Right lobe of liver (tissue), 6 donors: Measurements from ENCODE around the gene ISM1. TPM values are rescaled to one million over a fixed set of nuclear protein-coding genes. Genes with fewer than 3 reads are reported as not detected.

Experiments
- ATAC-seq, 4 donors: fragments of 200-7000 bp; cut with Tn5 transposase; one replicate each; pipeline ENCODE4 v1.9.1; 2020; ENCODE audit warnings: mild to moderate bottlenecking in 4 of 4, moderate library complexity in 4 of 4
- DNase-seq, 3 donors: peaks; one replicate each; pipeline ENCODE4 v3.0.0-alpha.2; 2020
- H3K27ac ChIP-seq, 3 donors: fragments of 200-600 bp; one replicate each; pipeline ENCODE4 v1.8.0; 2022
- H3K27me3 ChIP-seq, 2 donors: fragments of 200-600 bp; one replicate each; pipeline ENCODE4 v1.8.0; 2022
- H3K36me3 ChIP-seq, 4 donors: fragments of 200-600 bp; sonication (generic) in 1 of 4; one replicate each; pipeline versions ENCODE4 v1.5.1 to v1.8.0; 2017 to 2022; ENCODE audit warnings: control low read depth in 1 of 4
- H3K4me1 ChIP-seq, 4 donors: fragments of 200-600 bp; sonication (generic) in 1 of 4; one replicate each; pipeline versions ENCODE4 v1.5.1 to v1.8.0; 2017 to 2022; ENCODE audit warnings: control low read depth in 1 of 4
- H3K4me3 ChIP-seq, 3 donors: fragments of 200-600 bp; one replicate each; pipeline ENCODE4 v1.8.0; 2022
- H3K9me3 ChIP-seq, 4 donors: fragments of 200-600 bp; sonication (generic) in 1 of 4; one replicate each; pipeline versions ENCODE4 v1.5.1 to v1.8.0; 2017 to 2022; ENCODE audit warnings: control low read depth in 1 of 4
- CTCF ChIP-seq, 4 donors: fragments of 200-600 bp in 3 of 4; fragments of 450-650 bp in 1 of 4; IDR thresholded peaks; one replicate each; pipeline versions ENCODE4 v1.5.1 to v1.8.0; 2016 to 2022; ENCODE audit warnings: antibody characterized with exemption in 4 of 4, mild to moderate bottlenecking in 2 of 4
- POLR2A ChIP-seq: fragments of 450-650 bp; IDR thresholded peaks from one replicate; pipeline ENCODE4 v1.6.1; 2017; ENCODE audit warnings: antibody characterized with exemption, mild to moderate bottlenecking
- WGBS: methylation state at CpG from one replicate; pipeline ENCODE4 v1.1.6; 2018; ENCODE audit warnings: low coverage, low lambda C conversion rate; ENCODE audit not compliant: insufficient coverage; ENCODE audit errors: missing lambda C conversion rate; 5-methylcytosine and 5-hydroxymethylcytosine counted together
- intact Hi-C, 2 donors: fragments of 100-400 bp; cut with DNase I; formaldehyde crosslinking; loops; one replicate each; pipeline versions ENCODE4 v1.11.2 to v1.14.1; 2022
- total RNA-seq, 6 experiments: library from RNA; depleted of rRNA in 2 of 6; stranded (reverse); fragments of >200 nt in 2 of 6; fragmentation: NEBNext Ultra II Directional in 3 of 6; extraction: Animal tissue kit (Norgen Biotek cat#: 25700) in 3 of 6; gene quantifications; one replicate each; pipeline versions ENCODE4 v1.1.0 to v1.2.4, GENCODE V29; 2016 to 2023
- donor health status: DM: no; HTN: yes; CAD: no.
- donor health status: DM: no; HTN: no; CAD: no.
- donor health status: DM: no; HTN: no; CAD: no.
- donor health status: DM: no; HTN: yes; CAD: no.
- donor health status: DM: no; HTN: yes; CAD: no.

The ISM1 gene
- total RNA-seq, 6 experiments from 2014 or later, result 2.1 to 5.5 (median 3.2) TPM

DNA sequence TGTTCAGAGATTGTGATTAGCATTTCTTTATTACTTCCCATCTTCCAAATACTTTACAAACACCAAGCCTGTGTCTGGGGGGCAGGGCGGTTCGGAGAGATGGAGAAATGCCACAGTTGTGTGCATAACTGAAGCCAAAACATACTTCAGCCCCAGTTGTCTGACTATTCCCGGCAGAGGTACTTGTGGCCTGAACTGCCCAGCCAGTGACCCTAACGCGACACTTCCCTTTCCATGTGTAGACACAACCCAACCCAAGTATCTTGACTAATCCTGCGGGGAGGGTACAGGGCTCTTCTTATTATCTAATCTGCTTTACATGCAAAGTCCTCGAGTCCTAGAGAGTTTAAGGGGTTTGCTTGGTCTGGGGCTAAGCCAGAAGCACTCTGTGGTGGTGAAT is 46.2 kb downstream of the ISM1 start:
- 24% methylated on average over 7 of the region's 7 CpGs for WGBS
- no peak for TF ChIP-seq POLR2A
- TF ChIP-seq CTCF (IDR thresholded peaks at IDR 0.05), result no peak
- intact Hi-C loops, result no loop called here
- ATAC-seq, result peak; percentile 88 to 97 (median 90)
- Histone ChIP-seq H3K4me3 (no peak overlapping the region), H3K27me3 (no peaks in the 10 kb centered on the region), H3K27ac (peak overlapping the region in 1 of 3 donors; percentile 56), H3K4me1 (peaks cover 0 to 30% (median 11%) of the 10 kb centered on the region in 4 donors), H3K9me3 (no peaks in the 10 kb centered on the region), H3K36me3 (no peaks in the 10 kb centered on the region)
- DNase-seq, result peak; percentile 74 to 84 (median 82)

DNA sequence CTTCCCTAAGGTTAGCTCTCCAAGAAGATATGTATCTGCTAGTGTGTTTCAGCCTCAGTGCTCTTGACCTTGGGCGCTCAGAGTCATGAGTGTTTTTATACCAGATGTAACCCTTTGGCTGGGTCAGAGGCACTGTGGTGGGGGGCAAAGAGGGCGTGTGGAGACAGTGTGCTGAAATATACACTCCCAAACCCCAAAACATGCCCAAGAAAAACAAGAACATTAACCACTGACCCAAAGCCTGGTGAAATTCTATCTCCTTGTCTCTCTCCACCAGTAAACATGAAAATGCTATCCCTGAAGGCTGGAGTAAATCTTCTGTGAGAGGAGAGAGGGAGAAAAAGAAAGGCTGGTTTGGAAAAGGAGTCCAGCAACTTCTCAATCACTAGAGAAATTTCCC is 47.9 kb downstream of the ISM1 start:
- no peak overlapping the region for H3K4me3 ChIP-seq
- 100% methylated on average over 1 of the region's 2 CpGs for WGBS
- no peak for ATAC-seq
- H3K27ac ChIP-seq, result no peak overlapping the region
- H3K36me3 ChIP-seq, result no peaks in the 10 kb centered on the region
- intact Hi-C loops, result no loop called here
- no peaks in the 10 kb centered on the region for H3K9me3 ChIP-seq
- peaks cover 0 to 46% (median 14%) of the 10 kb centered on the region in 4 donors for H3K4me1 ChIP-seq
- TF ChIP-seq POLR2A, result no peak
- TF ChIP-seq CTCF (IDR thresholded peaks at IDR 0.05), result no peak
- H3K27me3 ChIP-seq, result no peaks in the 10 kb centered on the region
- no peak for DNase-seq

DNA sequence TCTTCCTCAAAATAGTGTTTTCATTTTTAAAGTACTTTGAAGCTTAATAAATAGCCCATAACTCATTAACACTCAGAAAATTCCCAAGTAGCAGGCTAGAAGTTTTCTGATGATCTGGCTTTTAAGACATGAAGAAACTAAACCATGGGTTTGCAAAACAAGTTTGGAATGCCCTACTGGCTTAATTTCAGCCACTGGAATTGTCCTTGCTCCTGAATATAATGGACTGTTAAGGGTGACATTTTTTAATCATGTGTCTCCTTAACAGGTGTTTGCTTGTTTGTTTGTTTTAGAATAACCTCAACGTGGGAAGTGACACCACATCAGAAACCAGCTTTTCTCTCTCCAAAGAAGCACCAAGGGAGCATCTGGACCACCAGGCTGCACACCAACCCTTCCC is 49.1 kb downstream of the ISM1 start:
- ATAC-seq (no peak), DNase-seq (no peak)
- Histone ChIP-seq H3K27ac (no peak overlapping the region), H3K9me3 (no peaks in the 10 kb centered on the region), H3K4me1 (peaks cover 0 to 57% (median 17%) of the 10 kb centered on the region in 4 donors), H3K36me3 (no peaks in the 10 kb centered on the region), H3K27me3 (no peaks in the 10 kb centered on the region), H3K4me3 (no peak overlapping the region)
- 22% methylated on average over 1 of the region's 1 CpG for WGBS
- intact Hi-C loops, result no loop called here
- TF ChIP-seq POLR2A (no peak), CTCF (IDR thresholded peaks at IDR 0.05) (no peak)

GRCh38 chr20:13271098-13271497 is 50.0 kb downstream of the ISM1 start:
- no peaks in the 10 kb centered on the region for H3K27me3 ChIP-seq
- H3K36me3 ChIP-seq, result no peaks in the 10 kb centered on the region
- intact Hi-C loops, result no loop called here
- ATAC-seq (no peak), DNase-seq (no peak)
- TF ChIP-seq POLR2A (no peak), CTCF (IDR thresholded peaks at IDR 0.05) (no peak)
- WGBS, result 59% methylated on average over 3 of the region's 3 CpGs
- no peaks in the 10 kb centered on the region for H3K9me3 ChIP-seq
- no peak overlapping the region for H3K4me3 ChIP-seq
- H3K4me1 ChIP-seq, result peaks cover 0 to 59% (median 17%) of the 10 kb centered on the region in 4 donors
- peak overlapping the region; percentile 16 to 82 (median 78) for H3K27ac ChIP-seq
